ENCODE data around the gene SKIC8.

GRCh38 chr15:78335985-78336384, 36.6 kb upstream of the SKIC8 start:
- no peak for TF ChIP-seq CTCF (IDR thresholded peaks at IDR 0.05)
- TF ChIP-seq POLR2A (IDR thresholded peaks at IDR 0.05), result no peak
